ENCODE measurements around the gene NEMF. TPM values are rescaled to one million over a fixed set of nuclear protein-coding genes. Genes with fewer than 3 reads are reported as not detected.

The NEMF gene
- total and polyA plus RNA-seq, 2 donors (not counting 1 experiment from before 2014, with no cell fraction given) = 26.7 to 127 TPM

GRCh38 chr14:49893309-49894213 lies 41.0 kb upstream of the NEMF start:
- no peaks in the 10 kb centered on the region for H3K27me3 ChIP-seq (replicated peaks in 1 of 4; ENCODE audit: control extremely low read depth in 1 of 4, control insufficient read depth in 3 of 4, insufficient read depth in 4 of 4, low read length in 3 of 4)
- TF ChIP-seq CTCF (IDR thresholded peaks at IDR 0.05) = no peak
- TF ChIP-seq EZH2 (IDR thresholded peaks at IDR 0.05; ENCODE audit: borderline replicate concordance, insufficient read depth, low read depth, low read length, poor library complexity, severe bottlenecking) = no peak
- peaks cover 32% of the 10 kb centered on the region for H4K20me1 ChIP-seq (ENCODE audit: control insufficient read depth, insufficient read depth, low read length, poor library complexity, severe bottlenecking)
- peak overlapping the region; percentile 98 to 99 for H3K27ac ChIP-seq (ENCODE audit: low read length in 2 of 2)
- H3K9ac ChIP-seq (ENCODE audit: low read length) = peak overlapping the region; percentile 99
- H3K4me2 ChIP-seq (replicated peaks; ENCODE audit: low read depth, low read length, poor library complexity, severe bottlenecking) = peak overlapping the region; percentile 79
- peaks cover 49% of the 10 kb centered on the region for H3K4me1 Mint-ChIP-seq
- ChIA-PET CTCF (interaction anchor here (0.9 to 3.5 kb wide), 11 partner anchors 26 to 210 kb away, joined by 3 to 48 read pairs (median 12); partner anchors contain the start of gene NEMF), POLR2A (interaction anchor here (0.7 to 2.7 kb wide), 12 partner anchors 26 to 219 kb away, joined by 3 to 45 read pairs (median 10); no protein-coding TSS in a partner anchor)
- DNase-seq = peak; percentile 88
- peaks cover 83% of the 10 kb centered on the region for H3K79me2 ChIP-seq (ENCODE audit: control insufficient read depth, insufficient read depth, low read length)
- H3K36me3 ChIP-seq (replicated peaks in 1 of 2; ENCODE audit: control extremely low read depth in 1 of 2, control insufficient read depth in 1 of 2, extremely low read depth in 1 of 2, insufficient read depth in 2 of 2, low read length in 1 of 2) = peaks cover 0 to 29% of the 10 kb centered on the region in 2 experiments
- 1% methylated on average over 85 of the region's 85 CpGs for WGBS (ENCODE audit: insufficient coverage)
- H3K27ac Mint-ChIP-seq = peak overlapping the region; percentile 98
- intact Hi-C loops (cut with micrococcal nuclease) = loop anchor here (1.0 to 5.0 kb wide), 2 partner anchors 41 to 84 kb away; partner anchors contain the start of gene NEMF
- peak; percentile 42 for ATAC-seq (ENCODE audit: low read depth)
- H3K9me3 Mint-ChIP-seq (ENCODE audit: insufficient read depth) = no peaks in the 10 kb centered on the region
- H3K27me3 Mint-ChIP-seq = no peaks in the 10 kb centered on the region
- peak overlapping the region; percentile 74 for H2AFZ ChIP-seq (ENCODE audit: insufficient read depth, low read depth, low read length, poor library complexity, severe bottlenecking)
- peaks cover 34 to 43% of the 10 kb centered on the region in 2 donors for H3K4me1 ChIP-seq (ENCODE audit: control insufficient read depth in 2 of 2, insufficient read depth in 2 of 2, low read length in 2 of 2)
- no peaks in the 10 kb centered on the region for H3K9me3 ChIP-seq (ENCODE audit: control extremely low read depth in 1 of 3, control insufficient read depth in 2 of 3, insufficient read depth in 1 of 3, low read length in 2 of 3)
- H3K4me3 ChIP-seq (ENCODE audit: control extremely low read depth in 1 of 5, extremely low read depth in 1 of 5, insufficient read depth in 1 of 5, low read depth in 2 of 5, low read length in 4 of 5) = peak overlapping the region; percentile 74 to 96 (median 89)
- peak overlapping the region; percentile 97 for H3K4me3 Mint-ChIP-seq

Data from B cell (primary cell).